Stimulated activated CD4-positive, alpha-beta T cell treated with anti-CD3 and anti-CD28 coated beads, Interleukin-4, amount 100 ng/mL, for 48 hours (primary cell): Measurements from ENCODE around the gene CLEC18C.
"Not testable (repeated sequence)": the region's sequence is repeated elsewhere in the genome, so short reads cannot be mapped to it uniquely, and the experiment has no call there.

ENCODE experiments used
- DNase-seq, 2 donors: peaks; one replicate each; pipeline ENCODE4 v3.0.0-alpha.2; 2020; ENCODE audit warnings: low read depth in 2 of 2

The CLEC18C gene

DNA sequence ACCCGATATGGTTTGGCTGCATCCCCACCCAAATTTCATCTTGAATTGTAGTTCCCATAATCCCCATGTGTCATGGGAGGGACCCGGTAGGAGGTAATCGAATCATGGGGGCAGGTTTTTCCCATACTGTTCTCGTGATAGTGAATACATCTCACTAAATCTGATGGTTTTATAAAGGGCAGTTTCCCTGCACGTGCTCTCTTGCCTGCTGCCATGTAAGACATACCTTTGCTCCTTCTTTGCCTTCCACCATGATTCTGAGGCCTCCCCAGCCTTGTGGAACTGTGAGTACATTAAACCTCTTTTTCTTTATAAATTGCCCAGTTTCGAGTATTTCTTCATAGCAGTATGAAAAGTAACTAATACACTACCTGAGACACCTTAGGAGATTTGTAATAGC lies 32.8 kb downstream of the CLEC18C start:
- DNase-seq: not testable (repeated sequence)

DNA sequence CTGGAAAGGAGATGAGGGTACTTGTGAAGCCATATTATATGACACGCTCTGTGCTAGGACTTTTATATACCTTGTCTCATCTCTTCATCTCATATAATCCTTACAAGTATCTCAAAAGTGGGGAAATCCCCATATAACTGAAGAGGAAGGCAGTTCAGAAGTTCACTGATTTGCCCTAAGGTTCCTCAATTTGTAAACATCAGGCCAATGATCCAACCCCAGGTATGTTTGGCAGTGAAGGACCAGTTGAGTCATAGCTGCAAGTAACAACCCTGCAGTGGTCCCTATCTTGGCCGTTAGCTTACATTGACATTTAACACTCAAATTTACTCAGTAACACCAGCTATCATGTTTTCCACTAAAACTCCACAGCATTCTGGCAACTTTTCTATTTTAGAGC lies 45.0 kb downstream of the CLEC18C start:
- not testable (repeated sequence) for DNase-seq

DNA sequence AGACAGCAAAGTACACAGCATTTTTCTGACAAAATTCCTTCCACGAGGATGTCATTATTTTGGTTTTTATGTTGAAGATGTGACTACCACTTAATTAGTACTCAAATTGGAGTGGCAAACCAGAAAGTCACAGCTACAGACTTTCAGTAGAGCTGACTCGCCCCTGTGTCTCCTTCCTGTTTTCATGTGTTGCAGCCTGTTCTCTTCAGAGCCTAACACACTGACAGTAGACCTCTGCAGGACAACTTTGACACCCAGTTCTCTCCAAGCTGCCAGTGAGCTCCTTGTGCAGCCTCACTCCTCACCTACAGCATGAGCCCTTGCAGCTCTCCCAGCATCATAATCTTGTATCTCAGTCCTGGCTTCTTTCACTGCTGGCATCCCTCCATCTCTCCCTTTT lies 49.0 kb downstream of the CLEC18C start:
- DNase-seq: not testable (repeated sequence)

DNA sequence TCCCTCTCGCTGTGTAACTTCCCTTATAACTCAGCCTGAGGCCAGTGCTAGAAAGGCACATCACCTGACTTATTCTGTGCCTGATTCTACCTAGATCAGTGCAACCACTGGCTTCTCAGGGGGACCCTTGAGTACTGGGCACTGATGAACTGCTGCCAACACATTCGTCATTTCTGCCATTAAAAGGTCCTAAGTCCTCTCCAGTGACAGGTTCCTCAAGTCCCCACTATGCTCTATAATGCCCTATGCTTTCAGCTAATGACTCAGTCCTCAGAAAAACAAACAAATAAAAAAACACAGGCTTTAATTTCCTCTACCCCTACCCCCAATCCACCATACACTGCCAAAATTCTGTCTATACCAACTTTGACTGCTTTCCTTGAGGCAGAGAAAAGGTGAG lies 49.6 kb downstream of the CLEC18C start:
- DNase-seq: not testable (repeated sequence)

DNA sequence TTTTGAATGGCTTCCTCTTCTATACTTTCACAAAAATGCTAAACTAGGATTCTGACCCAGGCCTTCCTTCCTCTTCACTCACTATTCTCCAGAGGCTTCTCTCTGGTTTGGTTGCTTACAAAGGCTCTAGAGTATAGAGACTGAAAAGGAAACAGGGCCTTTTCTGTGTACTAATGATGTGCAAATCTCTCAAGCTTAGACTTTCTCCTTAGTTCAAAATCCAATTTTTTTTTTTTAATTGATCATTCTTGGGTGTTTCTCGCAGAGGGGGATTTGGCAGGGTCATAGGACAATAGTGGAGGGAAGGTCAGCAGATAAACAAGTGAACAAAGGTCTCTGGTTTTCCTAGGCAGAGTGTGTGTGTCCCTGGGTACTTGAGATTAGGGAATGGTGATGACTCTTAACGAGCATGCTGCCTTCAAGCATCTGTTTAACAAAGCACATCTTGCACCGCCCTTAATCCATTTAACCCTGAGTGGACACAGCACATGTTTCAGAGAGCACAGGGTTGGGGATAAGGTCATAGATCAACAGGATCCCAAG lies 50.5 kb downstream of the CLEC18C start:
- not testable (repeated sequence) for DNase-seq

DNA sequence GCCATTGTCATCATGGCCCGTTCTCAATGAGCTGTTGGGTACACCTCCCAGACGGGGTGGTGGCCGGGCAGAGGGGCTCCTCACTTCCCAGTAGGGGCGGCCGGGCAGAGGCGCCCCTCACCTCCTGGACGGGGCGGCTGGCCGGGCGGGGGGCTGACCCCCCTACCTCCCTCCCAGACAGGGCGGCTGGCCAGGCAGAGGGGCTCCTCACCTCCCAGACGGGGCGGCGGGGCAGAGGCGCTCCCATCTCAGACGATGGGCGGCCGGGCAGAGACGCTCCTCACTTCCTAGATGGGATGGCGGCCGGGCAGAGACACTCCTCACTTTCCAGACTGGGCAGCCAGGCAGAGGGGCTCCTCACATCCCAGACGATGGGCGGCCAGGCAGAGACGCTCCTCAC lies 51.1 kb downstream of the CLEC18C start:
- DNase-seq: not testable (repeated sequence)

DNA sequence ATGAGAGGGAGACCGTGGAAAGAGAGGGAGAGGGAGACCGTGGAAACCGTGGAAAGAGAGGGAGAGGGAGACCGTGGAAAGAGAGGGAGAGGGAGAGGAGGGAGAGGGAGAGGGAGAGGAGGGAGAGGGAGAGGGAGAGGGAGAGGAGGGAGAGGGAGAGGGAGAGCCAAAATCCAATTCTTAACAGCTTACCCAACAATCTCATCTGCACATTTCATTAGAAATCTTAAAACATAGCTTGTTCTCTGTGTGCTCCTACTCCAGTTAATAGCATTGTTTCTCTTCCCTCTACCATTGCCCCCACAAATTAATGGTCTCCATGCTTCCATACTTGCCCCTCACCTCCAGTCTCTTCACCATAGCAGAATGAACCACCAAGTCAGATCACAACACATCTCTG lies 51.8 kb downstream of the CLEC18C start:
- not testable (repeated sequence) for DNase-seq

DNA sequence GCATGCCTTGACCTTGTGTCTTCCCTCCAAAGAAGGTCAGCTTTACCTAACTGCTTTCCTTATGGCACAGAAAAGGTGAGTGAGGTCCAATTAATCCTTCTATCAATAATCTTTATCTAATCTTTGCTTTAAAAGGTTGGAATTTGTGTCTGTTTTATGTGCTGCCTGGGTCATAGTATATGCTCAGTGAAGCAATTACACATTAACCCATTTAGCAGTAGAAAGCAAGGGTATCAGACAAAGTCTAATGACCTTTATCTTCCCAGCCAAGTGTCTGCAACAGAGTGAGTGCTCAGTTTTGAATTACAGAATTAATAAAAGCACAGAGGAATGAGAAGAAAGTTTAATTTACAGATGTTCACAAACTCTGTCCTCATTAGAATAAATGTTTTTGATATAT lies 52.4 kb downstream of the CLEC18C start:
- not testable (repeated sequence) for DNase-seq

DNA sequence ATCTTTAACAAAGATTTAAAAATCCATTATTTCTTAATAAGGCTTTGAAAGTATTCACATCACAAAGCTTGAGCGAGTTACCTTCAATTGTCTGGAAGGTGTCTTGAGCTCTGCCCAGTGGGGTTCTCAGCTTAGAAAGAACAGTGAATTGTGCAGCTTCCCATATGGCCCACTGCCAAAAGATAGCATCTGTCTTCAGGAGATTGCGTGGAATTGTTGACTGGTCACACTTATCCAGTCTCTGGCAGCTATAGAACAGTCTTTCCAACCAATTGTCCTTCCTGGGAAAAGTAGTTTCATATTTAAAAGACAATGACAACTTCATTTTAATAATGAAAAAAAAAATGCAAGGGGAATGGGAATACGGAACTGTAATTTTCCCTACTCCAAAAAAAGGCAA lies 58.2 kb downstream of the CLEC18C start:
- not testable (repeated sequence) for DNase-seq
